Spleen (tissue), 7 donors: Measurements from ENCODE around the gene AREG.

Experiments
- CTCF ChIP-seq, 11 experiments: fragments of 200-600 bp in 7 of 11; fragments of 450-650 bp in 4 of 11; sonication (generic) in 4 of 11; IDR thresholded peaks in 8 of 11; conservative IDR thresholded peaks in 3 of 11; 1 replicate in 7 of 11; 2 replicates in 4 of 11; pipeline versions ENCODE4 v1.4.0 to v1.8.0; 2016 to 2021; ENCODE audit warnings: antibody characterized with exemption in 11 of 11, inconsistent platforms in 4 of 11, mild to moderate bottlenecking in 1 of 11
- POLR2A ChIP-seq, 3 donors: fragments of 450-650 bp; IDR thresholded peaks; one replicate each; pipeline ENCODE4 v1.5.1; 2017; ENCODE audit warnings: antibody characterized with exemption in 3 of 3, mild to moderate bottlenecking in 1 of 3
- POLR2AphosphoS5 ChIP-seq, 3 donors: sonication (generic); formaldehyde crosslinking; IDR thresholded peaks; one replicate each; pipeline ENCODE4 v1.5.1; 2017; ENCODE audit warnings: antibody characterized with exemption in 3 of 3
- donor health status: DM: no; HTN: no; CAD: no; lungs with moderate emphysema.
- donor health status: DM: no; HTN: no; CAD: no.
- donor health status: DM: no; HTN: no; CAD: no.

- no peak for TF ChIP-seq CTCF (IDR thresholded peaks at IDR 0.05 in 8 of 11, conservative IDR thresholded peaks at IDR 0.05 in 3 of 11)
- TF ChIP-seq POLR2A (IDR thresholded peaks at IDR 0.05), result no peak
- TF ChIP-seq POLR2AphosphoS5 (IDR thresholded peaks at IDR 0.05), result no peak
These were observed 26.8 kb upstream of the AREG start for GRCh38 chr4:74418063-74418670.
